Measurements from ENCODE around the gene LTBP3.

LTBP3 gene

DNA sequence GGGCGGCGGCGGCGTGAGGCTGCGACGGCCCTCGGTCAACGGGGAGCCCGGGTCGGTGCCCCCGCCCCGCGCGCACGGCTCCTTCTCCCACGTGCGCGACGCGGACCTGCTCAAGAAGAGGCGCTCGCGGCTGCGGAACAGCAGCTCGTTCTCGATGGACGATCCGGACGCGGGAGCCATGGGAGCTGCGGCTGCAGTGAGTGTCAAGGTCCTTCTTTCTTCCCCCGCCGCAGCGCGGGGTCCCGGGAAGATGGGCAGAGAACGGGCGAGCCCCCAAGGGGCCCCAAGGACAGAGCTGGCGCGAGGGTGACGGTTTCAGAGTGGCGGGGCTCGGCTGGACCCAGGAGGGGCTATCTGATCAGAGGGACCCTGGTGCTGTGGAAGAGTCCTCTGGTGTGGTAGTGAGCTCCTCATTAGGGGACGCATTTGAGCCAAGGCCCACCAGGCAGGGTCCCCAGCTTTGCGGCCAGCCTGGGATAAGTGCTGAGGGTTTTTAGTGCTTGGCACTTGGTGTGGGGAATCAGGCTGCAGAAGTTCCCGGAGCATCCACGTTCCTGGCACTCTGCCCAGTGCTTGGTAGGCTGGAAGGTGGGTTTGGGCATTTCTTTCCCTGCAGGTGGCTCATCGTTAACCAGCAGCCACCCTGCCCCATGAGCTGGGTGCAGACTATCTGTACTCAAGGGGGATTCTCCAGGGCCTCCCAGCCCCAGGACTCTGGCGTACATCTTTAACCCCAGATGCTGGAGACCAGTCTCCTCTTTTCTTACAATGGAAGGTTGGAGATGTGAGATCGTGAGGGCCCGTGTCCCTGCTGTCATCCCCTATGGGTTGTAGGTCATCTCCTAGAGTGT lies 27.5 kb upstream of the LTBP3 start:
- no peak for DNase-seq (ENCODE audit: low read depth)

DNA sequence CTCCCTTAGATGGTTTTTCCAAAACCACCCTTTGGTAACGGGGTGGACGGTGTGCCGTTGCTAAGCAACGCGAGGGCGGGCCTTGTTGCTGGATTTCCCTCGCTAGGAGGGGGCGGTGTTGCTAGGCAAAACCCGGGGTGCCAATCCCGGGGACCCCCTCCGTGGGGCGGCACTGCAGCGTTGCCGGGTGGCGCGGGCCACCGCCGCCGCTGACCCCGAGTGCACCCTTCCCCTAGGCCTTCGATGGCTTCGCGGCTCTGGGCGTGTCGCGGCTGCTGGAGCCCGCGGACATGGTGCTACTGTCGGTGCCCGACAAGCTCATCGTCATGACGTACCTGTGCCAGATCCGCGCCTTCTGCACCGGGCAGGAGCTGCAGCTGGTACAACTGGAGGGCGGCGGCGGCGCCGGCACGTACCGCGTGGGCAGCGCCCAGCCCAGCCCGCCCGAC lies 26.6 kb upstream of the LTBP3 start:
- no peak for DNase-seq (ENCODE audit: low read depth)

DNA sequence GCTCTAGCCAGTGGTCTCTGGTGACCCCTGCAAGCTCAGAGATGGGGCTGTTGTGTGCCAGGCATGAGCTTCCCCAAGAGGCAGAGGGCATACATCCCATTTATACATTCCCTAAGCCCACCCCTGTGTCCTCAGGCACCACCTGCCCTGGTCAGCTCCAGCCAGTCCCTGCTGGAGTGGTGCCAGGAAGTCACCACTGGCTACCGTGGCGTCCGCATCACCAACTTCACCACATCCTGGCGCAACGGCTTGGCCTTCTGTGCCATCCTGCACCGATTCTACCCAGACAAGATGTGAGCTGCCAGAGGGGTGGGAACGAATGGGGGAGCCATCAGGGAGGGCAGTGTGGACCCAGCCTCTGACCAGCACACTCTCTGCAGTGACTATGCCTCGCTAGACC lies 25.9 kb upstream of the LTBP3 start:
- no peak for DNase-seq (ENCODE audit: low read depth)

DNA sequence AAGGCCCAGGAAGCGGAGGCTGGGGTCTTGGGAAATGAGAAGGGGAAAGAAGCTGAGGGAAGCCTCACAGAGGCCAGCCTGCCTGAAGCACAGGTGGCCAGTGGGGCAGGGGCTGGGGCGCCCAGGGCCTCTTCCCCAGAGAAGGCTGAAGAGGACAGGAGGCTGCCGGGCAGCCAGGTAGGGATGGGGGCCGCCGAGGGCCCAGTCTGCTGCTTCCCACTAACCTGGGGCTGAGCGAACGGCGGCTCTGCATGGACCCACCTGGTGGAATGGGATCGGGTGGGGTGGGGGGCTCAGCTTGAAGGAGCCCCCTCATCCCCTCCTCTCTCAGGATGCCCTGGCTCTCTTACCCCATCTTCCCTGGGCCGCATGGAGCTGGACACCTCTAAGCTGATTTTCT lies 25.4 kb upstream of the LTBP3 start:
- DNase-seq (ENCODE audit: low read depth): no peak

DNA sequence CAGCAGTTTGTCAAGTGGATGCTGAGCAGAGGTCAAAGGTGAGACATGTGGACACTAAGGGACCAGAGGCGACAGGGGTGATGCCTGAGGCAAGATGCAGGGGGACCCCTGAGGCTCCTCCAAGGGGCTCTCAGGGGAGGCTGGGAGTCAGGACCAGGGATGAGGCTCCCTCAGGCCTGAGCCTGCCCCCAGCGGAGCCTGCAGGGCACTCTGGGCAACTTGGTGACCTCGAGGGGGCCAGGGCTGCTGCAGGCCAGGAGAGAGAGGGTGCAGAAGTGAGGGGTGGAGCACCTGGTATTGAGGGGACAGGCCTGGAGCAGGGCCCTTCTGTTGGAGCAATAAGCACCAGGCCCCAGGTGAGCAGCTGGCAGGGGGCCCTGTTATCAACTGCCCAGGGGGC lies 23.8 kb upstream of the LTBP3 start:
- DNase-seq (ENCODE audit: low read depth): no peak

DNA sequence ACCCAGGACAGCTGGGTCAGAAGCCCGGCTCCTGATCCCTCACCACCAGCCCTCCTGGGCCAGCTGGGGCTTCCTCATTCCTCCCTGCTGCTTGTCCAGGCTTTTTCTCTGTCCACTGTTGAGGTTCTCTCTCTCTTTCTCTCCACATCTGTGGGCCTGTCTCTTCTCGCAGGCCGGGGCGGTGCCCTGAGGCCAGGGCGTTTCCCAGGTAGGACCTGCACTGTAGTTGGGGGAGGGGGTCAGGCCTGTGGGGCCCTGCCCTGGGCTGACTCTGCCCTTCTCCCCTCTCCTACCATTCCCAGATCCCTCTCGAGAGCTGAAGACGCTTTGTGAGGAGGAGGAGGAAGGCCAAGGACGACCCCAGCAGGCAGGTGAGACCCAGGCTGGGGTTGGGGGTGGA lies 22.6 kb upstream of the LTBP3 start:
- no peak for DNase-seq (ENCODE audit: low read depth)

DNA sequence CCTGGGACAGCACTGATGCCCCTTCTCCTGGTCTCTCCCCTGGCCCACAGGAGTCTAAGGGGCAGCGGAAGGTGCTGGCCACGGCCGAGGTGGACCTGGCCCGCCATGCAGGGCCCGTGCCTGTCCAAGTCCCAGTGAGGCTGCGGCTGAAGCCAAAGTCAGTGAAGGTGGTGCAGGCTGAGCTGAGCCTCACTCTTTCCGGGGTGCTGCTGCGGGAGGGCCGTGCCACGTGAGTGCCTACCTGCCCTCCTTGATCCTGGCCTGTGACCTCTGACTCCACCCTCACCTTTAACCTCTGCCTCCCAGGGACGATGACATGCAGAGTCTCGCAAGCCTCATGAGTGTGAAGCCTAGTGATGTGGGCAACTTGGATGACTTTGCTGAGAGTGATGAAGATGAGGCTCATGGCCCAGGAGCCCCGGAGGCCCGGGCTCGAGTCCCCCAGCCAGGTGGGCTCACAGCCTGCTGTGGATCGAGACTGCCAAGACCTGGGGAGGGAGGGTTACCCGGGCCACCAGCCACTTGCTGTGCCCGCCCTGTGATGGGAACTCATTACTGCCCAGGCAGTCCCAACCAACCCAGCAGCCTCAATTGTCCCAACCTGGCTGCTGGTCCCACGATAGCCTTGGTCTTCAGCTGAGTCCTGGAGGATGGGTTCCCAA lies 22.0 kb upstream of the LTBP3 start:
- DNase-seq (ENCODE audit: low read depth): no peak

DNA sequence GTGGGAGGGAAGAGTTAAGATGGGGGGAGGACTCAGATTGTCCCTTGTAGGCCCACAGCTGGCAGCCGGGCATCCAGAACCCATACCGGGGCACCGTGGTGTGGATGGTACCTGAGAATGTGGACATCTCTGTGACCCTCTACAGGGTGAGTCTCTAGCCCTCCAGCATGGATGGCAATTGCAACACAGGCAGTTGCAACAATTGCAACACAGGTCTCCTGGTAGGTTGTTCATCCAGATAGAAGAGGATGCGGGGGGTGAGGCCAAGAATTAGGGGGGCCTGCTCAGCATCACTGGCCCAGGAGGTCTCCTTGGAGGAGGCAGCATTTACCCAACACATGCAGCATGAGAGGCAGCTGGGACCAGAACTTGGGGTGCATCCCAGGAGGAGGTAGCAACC lies 21.1 kb upstream of the LTBP3 start:
- no peak for DNase-seq (ENCODE audit: low read depth)

DNA sequence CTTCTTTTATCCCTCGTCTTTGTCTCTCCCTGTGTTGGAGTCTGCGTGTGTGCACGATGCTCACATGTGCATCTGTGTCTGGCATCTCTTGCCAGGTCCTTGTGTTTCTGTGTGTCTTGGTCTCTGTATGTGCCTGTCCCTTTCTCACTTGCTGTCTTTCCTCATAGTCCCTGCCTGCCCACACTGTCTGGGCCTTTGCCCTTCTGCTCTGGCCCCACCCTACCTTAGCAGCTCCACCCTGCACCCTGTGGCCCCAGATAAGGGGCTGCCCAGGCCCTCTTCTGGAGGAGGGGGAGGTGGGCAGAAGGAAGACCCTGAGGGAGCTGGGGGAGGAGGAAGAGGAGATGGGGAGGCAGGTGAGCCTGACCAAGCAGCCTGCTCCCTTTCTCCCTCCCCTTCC lies 20.5 kb upstream of the LTBP3 start:
- DNase-seq (ENCODE audit: low read depth): no peak

DNA sequence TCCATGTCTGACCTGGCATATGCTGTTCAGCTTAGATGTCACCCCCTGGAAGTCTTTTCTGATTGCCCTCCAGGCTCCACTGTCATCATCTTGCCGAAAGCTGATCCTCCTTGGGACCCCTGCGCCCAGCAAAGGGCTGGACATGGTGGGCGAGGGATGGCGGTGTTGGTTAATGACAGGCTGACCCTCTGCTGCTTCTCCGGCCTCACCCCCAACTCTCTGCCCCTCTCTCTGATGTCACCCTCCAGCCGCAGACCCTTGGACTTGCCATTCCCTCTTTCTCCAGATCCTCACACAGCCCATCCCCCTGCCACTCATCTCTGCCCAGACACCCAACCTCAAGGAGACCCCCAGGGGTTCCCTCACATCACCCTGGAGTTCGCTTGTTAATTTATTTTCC lies 20.0 kb upstream of the LTBP3 start:
- no peak for DNase-seq (ENCODE audit: low read depth)

DNA sequence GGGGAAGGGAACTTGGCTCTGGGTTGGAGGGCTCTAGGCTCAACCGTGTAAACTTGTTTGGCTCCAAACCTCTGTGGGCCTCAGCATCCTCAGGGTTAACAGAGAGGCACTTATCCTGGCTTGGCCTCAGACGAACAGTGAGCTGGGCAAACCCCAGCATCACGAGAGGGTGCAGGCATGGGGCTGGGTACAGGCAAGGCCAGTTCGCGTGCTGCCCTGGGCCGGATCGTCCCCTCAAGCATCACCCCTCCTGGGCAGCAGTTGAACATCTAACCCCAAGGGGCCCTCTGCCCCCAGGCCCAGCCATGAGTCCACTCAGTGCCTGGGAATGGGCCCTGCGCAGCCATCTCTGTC lies 19.6 kb upstream of the LTBP3 start:
- no peak for DNase-seq (ENCODE audit: low read depth)

DNA sequence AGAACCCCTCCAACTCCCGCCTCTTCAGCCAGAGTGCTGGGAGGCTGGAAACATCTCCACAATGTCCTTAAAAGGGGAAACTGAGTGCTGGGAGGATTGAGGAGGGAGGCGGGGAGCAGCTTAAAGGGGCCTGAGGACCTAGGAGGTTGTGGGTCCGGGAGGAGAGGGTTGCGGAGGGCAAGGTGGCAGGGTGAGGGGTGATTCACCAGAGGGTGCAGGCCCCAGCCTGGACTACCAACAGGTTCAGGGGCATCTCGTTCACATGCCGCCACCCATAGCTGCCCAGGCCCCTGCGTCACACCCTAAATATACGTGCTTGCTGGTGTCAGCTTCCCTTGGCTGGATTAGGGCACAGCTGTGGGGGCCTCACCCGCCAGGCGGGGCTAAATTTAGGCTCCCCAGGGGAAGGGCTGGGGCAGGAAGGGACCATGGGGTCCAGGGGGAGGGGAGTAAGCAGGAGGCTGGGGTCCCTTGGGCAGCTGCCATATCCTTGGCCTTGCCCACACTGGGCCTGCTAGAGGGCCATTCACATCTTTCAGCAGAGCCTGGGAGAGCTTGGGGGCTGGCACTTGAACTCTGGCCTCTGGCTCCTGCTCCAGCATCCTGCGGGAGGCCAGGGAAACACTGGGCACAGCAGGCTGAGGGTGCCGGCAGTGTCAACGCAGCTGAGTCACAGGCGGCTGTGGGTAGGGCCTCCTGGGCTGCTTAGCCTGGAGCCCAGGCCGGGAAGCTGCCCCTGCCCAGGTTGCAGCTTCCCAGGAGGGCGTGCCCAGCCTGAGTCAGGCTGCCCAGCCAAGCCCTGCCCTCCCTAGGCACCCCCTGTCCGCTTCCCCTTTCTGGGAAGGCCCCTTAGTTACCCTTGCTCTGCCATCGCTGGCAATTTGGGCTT lies 19.0 kb upstream of the LTBP3 start:
- DNase-seq (ENCODE audit: low read depth): no peak

DNA sequence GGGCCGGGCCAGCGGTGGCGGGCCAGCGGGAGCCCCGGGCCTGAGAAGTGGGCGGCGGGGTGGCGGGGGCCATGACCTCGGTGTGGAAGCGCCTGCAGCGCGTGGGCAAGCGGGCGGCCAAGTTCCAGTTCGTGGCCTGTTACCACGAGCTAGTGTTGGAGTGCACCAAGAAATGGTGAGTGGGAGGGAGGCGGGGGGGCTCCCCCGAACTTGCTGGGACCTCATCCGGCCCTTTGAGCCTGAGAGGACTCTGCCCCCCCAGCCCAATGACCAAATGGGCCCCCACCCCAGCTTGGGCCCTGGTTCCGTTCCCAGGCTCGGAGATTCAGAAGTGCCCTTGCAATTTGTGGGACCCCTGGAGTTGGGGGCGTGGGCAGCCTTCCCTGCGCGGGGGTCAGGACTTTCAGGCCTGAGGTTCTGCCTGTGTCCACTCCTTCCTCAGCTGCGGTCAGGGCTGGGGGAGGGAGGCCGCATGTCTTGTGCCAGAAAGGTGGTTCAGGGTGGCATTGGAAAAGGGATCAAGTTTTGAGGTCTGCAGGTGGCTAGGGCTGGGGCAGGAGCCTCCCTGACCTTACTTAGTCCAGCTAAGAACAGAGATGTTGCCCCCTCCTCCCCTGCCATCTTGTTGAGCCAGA lies 18.2 kb upstream of the LTBP3 start:
- DNase-seq (ENCODE audit: low read depth): no peak

DNA sequence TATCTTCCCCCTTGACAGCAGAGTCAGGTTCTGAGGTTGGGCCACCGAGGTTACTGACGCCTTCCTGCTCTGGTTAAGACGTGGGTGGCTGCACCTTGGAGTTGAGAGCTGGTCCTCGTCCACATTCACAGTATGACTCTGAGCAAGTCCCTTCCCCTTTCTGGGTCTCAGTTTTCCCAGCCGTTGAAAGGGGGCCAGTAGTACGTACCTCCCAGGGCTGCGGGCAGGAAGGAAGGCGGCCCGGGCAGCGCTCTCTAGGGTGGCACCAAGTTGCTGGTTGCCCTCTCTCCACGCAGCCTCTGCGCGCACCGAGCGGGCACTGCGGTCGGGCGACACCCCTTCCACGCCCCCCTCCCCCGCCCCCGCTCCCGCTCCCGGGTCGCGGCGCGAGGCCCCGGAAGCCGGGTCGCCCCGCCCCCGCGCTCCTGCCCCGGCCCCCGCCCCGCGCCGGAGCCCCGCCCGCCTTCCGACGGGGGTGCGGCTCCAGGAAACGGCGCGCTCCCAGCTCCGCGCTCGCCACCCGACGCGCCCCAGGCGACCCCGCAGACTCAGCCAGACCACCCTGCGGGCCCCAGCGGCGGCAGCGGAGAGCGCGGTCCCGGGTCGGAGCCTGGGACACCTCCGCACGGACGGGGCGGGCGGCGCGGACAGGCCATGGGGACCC lies 17.5 kb upstream of the LTBP3 start, which contains the start of gene EHBP1L1:
TSS of gene EHBP1L1 (plus strand) at position 486 of the 664 bp plus-strand sequence. CDS start 250 bp downstream, outside the sequence.
- no peak for DNase-seq (ENCODE audit: low read depth)

DNA sequence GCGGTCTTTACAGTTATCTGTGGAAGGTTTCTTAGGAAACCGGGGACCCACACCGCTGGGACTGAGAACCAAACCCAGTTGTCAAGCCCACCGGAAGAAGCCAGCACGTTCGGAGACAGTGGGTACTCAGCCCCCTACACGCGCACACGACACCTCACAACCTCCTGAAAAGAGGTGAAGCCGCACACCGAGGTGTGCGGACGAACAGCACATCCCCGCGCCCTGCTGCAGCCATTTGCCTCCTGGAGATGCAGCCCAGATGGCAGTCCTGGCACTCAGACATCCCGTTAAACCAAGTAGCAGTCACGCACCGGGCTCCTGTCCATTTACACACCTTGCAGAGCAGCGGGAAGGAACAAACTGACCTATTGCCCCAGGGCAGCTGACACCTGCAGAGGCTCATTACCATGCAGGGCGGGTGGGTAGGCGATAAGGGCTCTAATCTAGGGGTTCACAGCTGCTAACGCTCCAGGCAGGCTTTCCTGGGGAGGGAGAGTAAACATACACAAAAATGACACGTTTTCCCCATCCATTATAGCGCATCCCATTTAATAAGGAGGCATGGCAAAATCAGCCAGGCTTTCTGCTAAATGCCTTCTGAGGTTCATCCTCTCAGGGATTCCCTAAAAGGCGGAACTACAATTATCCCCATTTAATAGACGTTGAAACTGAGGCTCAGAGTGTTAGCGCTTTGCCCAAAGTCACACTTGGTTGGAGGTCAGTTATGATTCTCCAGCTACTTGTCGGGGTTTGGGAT lies 16.8 kb upstream of the LTBP3 start:
- DNase-seq (ENCODE audit: low read depth): no peak

DNA sequence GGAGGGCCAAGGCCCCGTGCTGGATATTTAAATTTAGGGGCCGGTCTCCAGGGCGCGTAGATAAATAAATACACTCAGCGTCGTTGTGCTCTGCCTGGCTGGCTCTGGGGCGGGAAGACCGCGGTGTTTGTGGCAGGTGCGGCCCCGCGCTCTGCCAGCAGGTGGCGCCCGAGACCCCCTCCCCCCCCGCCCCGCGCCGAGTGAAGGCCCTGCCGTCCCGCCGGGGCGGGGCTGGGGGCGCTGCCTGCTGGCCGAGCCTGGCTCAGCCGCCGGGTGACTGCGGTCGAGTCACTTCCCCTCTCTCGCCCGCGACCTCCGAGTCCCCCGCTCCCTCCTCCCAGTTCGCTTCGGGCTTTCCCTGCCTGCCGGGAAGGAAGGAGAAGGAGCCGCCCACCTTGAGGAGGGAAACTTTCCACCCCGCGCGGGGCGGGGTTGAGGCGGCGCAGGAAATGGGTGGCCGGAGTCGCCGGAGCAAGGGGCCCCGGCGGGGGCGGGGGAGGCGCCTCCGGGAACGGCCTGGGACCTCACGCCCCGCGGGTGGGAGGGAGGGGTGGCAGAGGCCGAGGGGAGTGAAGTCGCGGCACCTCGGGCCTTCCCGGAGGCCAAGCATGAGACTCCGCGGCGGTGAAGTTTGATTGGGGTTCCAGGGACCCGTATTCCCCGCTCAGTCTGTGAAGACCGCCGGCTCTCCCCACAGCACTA lies 16.1 kb upstream of the LTBP3 start:
- DNase-seq (ENCODE audit: low read depth): peak; percentile 91

DNA sequence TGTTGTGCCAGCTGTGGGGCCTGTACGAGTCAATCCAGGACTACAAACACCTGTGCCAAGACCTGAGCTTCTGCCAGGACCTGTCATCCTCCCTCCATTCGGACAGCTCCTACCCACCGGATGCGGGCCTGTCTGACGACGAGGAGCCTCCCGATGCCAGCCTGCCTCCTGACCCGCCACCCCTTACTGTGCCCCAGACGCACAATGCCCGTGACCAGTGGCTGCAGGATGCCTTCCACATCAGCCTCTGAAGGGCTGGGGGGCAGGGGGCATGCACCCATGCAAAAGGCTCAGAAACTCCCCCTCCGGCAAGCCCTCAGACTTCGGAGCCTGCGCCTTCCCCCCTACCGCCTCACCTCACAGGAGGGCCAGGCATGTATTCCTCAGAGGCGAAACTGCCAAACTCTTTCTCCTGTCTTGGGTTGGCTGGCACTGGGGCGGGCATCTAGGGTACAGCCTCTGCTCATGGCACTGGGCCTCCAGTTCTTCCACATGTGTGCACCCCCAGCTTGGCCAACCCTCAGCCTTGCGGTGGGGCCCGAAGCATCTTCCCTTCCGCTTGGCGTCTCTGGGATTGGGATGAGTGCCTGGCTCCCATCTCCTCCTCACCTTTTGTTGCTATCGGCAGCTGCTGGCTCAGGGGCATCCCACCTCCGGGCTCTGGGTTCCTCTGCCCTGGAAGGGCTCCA lies 15.4 kb upstream of the LTBP3 start:
- DNase-seq (ENCODE audit: low read depth): no peak

DNA sequence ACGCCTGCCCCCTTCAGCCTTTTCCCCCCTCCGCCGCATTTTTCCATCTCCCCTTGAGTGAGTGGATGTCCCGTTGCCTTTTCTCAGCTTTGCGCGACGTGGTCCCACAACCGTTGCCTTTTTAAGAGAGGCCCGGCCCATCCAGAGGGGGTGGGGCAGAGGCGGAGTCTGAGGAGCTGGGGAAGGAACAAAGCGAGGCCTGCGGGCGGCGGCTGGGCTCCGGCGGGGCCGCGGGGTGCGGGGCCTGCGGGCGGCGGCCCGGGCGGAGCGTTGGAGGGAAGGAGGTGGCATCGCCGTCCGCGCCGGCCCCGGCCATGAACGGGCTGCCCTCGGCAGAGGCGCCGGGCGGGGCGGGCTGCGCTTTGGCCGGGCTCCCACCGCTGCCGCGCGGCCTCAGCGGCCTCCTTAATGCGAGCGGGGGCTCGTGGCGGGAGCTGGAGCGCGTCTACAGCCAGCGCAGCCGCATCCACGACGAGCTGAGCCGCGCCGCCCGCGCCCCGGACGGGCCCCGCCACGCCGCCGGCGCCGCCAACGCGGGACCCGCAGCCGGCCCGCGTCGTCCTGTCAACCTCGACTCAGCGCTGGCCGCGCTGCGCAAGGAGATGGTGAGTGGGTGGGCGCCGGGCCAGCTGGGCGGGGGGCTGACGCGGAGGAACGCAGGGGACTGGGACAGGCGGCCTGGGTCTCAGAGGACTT lies 14.3 kb upstream of the LTBP3 start, which contains the start of gene FAM89B:
TSS of gene FAM89B (plus strand) at position 183 of the 696 bp plus-strand sequence. CDS start at position 315, 132 bp downstream.
- peak; percentile 78 for DNase-seq (ENCODE audit: low read depth)

DNA sequence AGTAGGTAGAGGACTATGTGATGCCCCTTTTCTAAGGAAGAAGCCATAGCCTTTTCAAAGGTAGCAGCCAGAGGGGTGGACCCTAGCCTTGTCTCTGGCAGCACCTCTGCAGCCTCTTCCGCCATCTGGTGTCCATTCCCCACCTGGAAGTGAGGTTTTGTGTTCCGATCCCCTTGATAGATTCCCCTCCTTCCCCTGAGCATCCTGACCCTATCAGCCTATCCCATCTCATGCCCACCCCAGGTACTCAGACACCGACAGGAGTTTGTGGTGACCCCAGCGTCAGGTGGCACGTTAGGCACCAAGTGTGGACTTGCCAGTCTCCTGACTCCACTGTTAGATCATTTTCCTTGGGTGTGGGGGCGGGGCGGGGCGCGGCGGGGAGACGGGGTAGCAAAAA lies 13.8 kb upstream of the LTBP3 start:
- DNase-seq (ENCODE audit: low read depth): no peak
